NT2/D1 (cell line): ENCODE results near the gene WNK1.
"Not testable (repeated sequence)": the region's sequence is repeated elsewhere in the genome, so short reads cannot be mapped to it uniquely, and the experiment has no call there.

Experiments
- DNase-seq: peaks from one replicate; pipeline ENCODE4 v3.0.0-alpha.2; 2011; ENCODE audit warnings: low read depth, low spot score
- H3K27me3 ChIP-seq: 2 replicates; pipeline ENCODE4 v1.6.0; 2011; ENCODE audit warnings: mild to moderate bottlenecking; ENCODE audit not compliant: insufficient read length, insufficient read depth
- H3K36me3 ChIP-seq: 2 replicates; pipeline ENCODE4 v1.6.1; 2011; ENCODE audit warnings: mild to moderate bottlenecking, low read length, mixed read lengths; ENCODE audit not compliant: insufficient read depth, insufficient read length
- H3K4me1 ChIP-seq: 2 replicates; pipeline ENCODE4 v1.5.1; 2011; ENCODE audit not compliant: insufficient read depth, insufficient read length
- H3K4me3 ChIP-seq: 2 replicates; pipeline ENCODE4 v1.5.1; 2011; ENCODE audit warnings: low read depth; ENCODE audit not compliant: insufficient read length
- H3K9ac ChIP-seq: 2 replicates; pipeline ENCODE4 v1.6.0; 2011; ENCODE audit warnings: low read depth; ENCODE audit not compliant: insufficient read length
- H3K9me3 ChIP-seq: 2 replicates; pipeline ENCODE4 v1.5.1; 2011; ENCODE audit warnings: mild to moderate bottlenecking, low read length; ENCODE audit not compliant: insufficient read depth
- SUZ12 ChIP-seq: IDR thresholded peaks from 2 replicates; pipeline ENCODE4 v1.6.1; 2011; ENCODE audit not compliant: insufficient read length, insufficient read depth; ENCODE audit errors: extremely low read depth
- YY1 ChIP-seq: IDR thresholded peaks from 2 replicates; pipeline ENCODE4 v1.6.1; 2011; ENCODE audit not compliant: insufficient read length, insufficient read depth
- ZNF274 ChIP-seq: IDR thresholded peaks from 2 replicates; pipeline ENCODE4 v1.6.1; 2011; ENCODE audit warnings: mild to moderate bottlenecking, low read depth, low read length

WNK1 gene

DNA sequence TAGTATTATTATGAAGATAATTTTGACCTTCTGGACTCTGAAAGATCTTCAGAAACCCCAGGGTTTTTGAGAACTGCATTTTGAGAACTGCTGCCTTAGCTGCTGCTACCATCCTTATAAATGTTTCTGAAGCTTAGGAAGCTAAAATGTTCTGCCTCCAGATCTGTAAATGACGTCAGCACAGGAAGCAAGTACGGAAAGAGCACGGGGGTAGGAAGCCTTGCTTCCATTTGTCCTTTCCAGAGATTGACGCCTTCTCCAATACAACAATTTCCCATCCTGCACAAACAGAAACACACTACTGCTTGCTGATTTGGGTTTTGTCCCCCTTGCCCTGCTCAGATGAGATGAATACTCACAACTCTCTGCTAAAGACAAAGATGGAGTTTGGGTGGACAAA, 179.2 kb downstream of the WNK1 start:
- Histone ChIP-seq H3K9me3 (no peaks in the 10 kb centered on the region), H3K36me3 (peaks cover 76% of the 10 kb centered on the region), H3K27me3 (no peaks in the 10 kb centered on the region), H3K4me3 (no peak overlapping the region), H3K4me1 (no peaks in the 10 kb centered on the region), H3K9ac (no peak overlapping the region)
- TF ChIP-seq ZNF274 (no peak), SUZ12 (no peak), YY1 (no peak)
- no peak for DNase-seq

DNA sequence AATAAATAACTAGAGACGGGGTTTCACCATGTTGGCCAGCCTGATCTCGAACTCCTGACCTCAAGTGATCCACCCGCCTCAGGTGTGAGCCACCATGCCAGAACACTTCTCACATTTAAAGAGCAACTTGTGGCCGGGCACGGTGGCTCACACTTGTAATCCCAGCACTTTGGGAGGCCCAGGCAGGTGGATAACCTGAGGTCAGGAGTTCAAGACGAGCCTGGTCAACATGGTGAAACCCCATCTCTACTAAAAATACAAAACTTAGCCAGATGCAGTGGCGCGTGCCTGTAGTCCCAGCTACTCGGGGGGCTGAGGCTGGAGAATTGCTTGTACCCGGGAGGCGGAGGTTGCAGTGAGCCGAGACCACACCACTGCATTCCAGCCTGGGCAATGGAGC, 183.5 kb downstream of the WNK1 start:
- not testable (repeated sequence) for H3K4me3 ChIP-seq, H3K9ac ChIP-seq, DNase-seq, H3K27me3 ChIP-seq, H3K9me3 ChIP-seq, H3K4me1 ChIP-seq
- H3K36me3 ChIP-seq, result peaks cover 70% of the 10 kb centered on the region

DNA sequence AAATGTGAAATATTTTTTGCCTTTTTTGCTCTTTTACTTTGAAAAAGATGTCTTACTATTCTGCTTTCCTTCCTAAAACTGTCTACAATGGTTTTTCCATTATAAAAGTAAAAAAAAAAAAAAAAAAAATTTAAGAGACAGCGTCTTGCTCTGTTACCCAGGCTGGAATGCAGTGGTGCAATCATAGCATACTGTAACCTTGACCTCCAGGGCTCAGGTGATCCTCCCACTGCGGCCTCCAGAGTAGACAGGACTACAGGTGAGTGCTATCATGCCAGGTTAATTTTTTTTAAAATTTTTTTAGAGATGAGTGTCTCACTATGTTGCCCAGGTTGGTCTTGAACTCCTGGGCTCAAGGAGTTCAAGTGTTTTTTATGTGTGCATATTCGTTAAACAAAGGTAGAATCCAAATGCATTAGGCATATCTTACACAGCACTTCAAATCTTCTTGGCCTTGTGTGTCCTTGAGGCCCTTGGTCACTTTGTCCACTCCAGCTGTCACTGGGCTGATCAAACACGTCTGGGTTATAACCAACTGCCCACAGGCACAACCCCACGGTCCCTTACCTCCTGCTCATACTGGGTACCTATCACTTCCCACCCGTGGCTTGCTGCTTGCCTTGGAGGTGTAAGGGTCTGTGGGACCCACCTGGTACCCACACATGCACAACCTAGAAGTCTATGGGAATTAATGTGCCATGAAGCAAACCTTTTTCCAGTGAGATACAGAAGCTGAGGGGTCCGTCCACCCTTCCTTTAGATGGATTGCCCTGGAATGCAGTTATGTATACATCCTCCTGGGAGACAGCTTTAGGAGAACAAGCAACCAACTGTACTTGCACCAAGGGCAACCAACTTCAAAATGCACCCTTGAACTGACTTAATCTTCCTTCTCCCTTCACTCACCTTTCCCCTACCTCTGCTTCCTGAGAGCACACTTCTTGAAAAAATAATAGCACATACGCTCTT, 184.3 kb downstream of the WNK1 start:
- peaks cover 66% of the 10 kb centered on the region for H3K36me3 ChIP-seq
- no peaks in the 10 kb centered on the region for H3K27me3 ChIP-seq
- no peak overlapping the region for H3K4me3 ChIP-seq
- no peaks in the 10 kb centered on the region for H3K4me1 ChIP-seq
- H3K9ac ChIP-seq, result no peak overlapping the region
- no peaks in the 10 kb centered on the region for H3K9me3 ChIP-seq
- DNase-seq, result no peak
- TF ChIP-seq SUZ12, result no peak
- no peak for TF ChIP-seq YY1
- TF ChIP-seq ZNF274, result no peak

DNA sequence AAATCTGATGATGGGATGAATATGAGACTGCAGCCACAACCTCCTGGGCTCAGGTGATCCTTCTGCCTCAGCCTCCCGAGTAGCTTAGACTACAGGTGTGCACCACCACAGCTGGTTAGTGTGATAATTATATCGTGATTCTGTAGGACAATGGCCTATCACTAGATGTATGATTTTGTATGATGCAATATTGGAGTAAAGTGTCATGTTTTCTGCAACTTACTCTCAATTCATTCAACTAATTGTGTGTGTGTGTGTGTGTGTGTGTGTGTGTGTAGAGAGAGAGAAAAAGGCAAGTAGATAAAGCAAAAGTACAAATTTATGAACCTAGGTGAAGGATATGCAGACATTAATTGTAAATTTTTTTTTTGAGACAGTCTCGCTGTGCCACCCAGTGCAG, 186.4 kb downstream of the WNK1 start:
- Histone ChIP-seq H3K27me3 (no peaks in the 10 kb centered on the region), H3K9me3 (no peaks in the 10 kb centered on the region), H3K9ac (no peak overlapping the region), H3K4me3 (no peak overlapping the region), H3K36me3 (peaks cover 68% of the 10 kb centered on the region), H3K4me1 (no peaks in the 10 kb centered on the region)
- TF ChIP-seq SUZ12, result no peak
- no peak for TF ChIP-seq YY1
- TF ChIP-seq ZNF274, result no peak
- DNase-seq, result no peak

DNA sequence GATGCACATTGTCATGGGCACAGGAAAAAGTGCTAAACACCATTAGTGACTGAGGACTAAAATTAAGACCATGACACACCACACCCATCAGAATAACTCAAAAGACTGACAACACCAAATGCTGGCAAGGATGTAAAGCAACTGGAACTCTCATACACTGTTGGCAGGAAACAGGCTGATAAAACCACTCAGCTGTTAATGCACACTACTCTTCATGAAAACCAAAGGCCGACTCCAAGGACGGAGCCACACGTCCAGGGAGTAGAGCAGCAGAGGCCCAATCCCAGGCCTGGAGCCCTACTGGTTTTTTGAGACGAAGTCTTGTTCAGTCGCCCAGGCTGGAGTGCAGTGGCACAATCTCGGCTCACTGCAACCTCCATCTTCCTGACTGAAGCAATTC, 190.7 kb downstream of the WNK1 start:
- Histone ChIP-seq H3K27me3 (no peaks in the 10 kb centered on the region), H3K4me1 (no peaks in the 10 kb centered on the region), H3K9me3 (no peaks in the 10 kb centered on the region), H3K9ac (no peak overlapping the region), H3K4me3 (no peak overlapping the region), H3K36me3 (peaks cover 77% of the 10 kb centered on the region)
- TF ChIP-seq YY1, result no peak
- no peak for TF ChIP-seq ZNF274
- no peak for TF ChIP-seq SUZ12
- no peak for DNase-seq

DNA sequence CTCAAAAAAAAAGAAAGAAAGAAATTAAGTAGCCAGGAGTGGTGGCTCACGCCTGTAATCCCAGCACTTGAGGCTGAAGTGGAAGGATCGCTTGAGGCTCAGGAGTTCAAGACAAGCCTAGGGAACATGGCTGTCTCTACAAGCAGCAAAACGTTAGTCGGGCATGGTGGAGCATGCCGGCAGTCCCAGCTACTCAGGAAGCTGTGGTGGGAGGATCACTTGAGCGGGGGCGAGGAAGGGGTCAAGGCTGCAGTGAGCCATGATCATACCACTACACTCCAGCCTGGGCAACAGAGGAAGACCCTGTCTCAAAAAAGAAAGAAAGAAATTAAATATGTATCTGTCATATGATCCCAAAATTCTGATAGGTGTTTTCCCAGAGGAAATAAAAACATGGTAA, 191.8 kb downstream of the WNK1 start:
- no peak overlapping the region for H3K4me3 ChIP-seq
- no peak for DNase-seq
- H3K36me3 ChIP-seq, result peaks cover 69% of the 10 kb centered on the region
- no peaks in the 10 kb centered on the region for H3K4me1 ChIP-seq
- H3K9me3 ChIP-seq, result no peaks in the 10 kb centered on the region
- TF ChIP-seq YY1, result no peak
- TF ChIP-seq ZNF274, result no peak
- TF ChIP-seq SUZ12, result no peak
- no peak overlapping the region for H3K9ac ChIP-seq
- no peaks in the 10 kb centered on the region for H3K27me3 ChIP-seq

DNA sequence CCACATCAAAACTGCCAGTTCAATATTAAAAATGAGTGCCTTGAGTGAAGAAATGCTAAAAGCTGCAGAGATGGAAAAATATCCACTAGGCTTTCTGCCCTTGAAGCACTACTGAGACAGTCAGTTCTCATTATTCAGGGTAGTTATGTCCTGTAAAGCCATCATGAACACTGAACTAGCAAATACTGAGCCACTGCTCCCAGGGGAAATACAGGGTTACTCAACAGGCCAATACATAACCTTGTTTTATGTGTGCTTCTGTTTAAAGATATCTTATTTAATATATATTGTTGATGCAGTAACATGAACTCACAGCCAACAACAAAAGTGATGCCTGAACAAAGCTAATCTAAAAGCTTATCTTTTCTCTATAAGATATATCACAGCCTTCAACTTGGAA, 193.8 kb downstream of the WNK1 start:
- no peaks in the 10 kb centered on the region for H3K4me1 ChIP-seq
- peaks cover 52% of the 10 kb centered on the region for H3K36me3 ChIP-seq
- H3K27me3 ChIP-seq, result no peaks in the 10 kb centered on the region
- H3K9ac ChIP-seq, result no peak overlapping the region
- no peak overlapping the region for H3K4me3 ChIP-seq
- TF ChIP-seq YY1, result no peak
- TF ChIP-seq ZNF274, result no peak
- no peak for TF ChIP-seq SUZ12
- no peaks in the 10 kb centered on the region for H3K9me3 ChIP-seq
- no peak for DNase-seq

DNA sequence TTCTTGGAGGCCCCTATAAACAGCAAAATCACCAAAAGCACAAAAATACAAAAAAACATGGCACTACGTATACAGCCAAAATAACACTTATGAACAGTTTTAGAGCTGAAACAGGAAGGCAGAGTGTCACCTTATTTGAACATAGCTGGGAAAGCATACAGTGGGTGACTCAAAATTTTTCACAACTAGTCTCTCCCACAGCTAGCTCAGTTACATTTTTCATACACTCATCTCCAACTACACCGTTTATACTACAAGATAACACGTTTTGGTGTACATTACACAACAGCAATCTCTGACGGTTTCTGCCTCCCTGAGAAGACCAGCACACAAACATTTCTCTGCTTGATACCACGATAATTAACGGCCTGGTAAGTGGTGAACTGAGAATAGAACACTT, 194.3 kb downstream of the WNK1 start:
- no peak overlapping the region for H3K4me3 ChIP-seq
- peaks cover 52% of the 10 kb centered on the region for H3K36me3 ChIP-seq
- H3K9ac ChIP-seq, result no peak overlapping the region
- no peak for DNase-seq
- TF ChIP-seq ZNF274, result no peak
- TF ChIP-seq YY1, result no peak
- TF ChIP-seq SUZ12, result no peak
- H3K4me1 ChIP-seq, result no peaks in the 10 kb centered on the region
- H3K9me3 ChIP-seq, result no peaks in the 10 kb centered on the region
- no peaks in the 10 kb centered on the region for H3K27me3 ChIP-seq
